HepG2 (cell line): ENCODE measurements around the gene CACNB4. TPM values are rescaled to one million over a fixed set of nuclear protein-coding genes. Genes with fewer than 3 reads are reported as not detected.

Experiments used
- CSRNP2 ChIP-seq: sonication (generic); formaldehyde crosslinking; conservative IDR thresholded peaks from 2 replicates; pipeline ENCODE4 v1.8.0; 2022; ENCODE audit warnings: low read depth, missing genetic modification reagents
- ZBTB40 ChIP-seq, 2 experiments: fragments of 450-650 bp in 1 of 2; sonication (generic) in 1 of 2; formaldehyde crosslinking in 1 of 2; IDR thresholded peaks; 2 replicates each; pipeline versions ENCODE4 v1.6.1 to v1.8.0; 2016 to 2022; ENCODE audit warnings: antibody characterized with exemption in 1 of 2, mild to moderate bottlenecking in 1 of 2, missing genetic modification reagents in 1 of 2
- ZNF280B ChIP-seq: sonication (generic); formaldehyde crosslinking; IDR thresholded peaks from 2 replicates; pipeline ENCODE4 v1.5.0; 2020; ENCODE audit warnings: missing genetic modification reagents, mild to moderate bottlenecking, borderline replicate concordance
- ZNF773 ChIP-seq: sonication (generic); formaldehyde crosslinking; IDR thresholded peaks from 2 replicates; pipeline ENCODE4 v1.4.0; 2020; ENCODE audit warnings: missing genetic modification reagents, borderline replicate concordance
- ZNF883 ChIP-seq: sonication (generic); formaldehyde crosslinking; IDR thresholded peaks from 2 replicates; pipeline ENCODE4 v1.5.1; 2020; ENCODE audit warnings: mild to moderate bottlenecking, missing genetic modification reagents; ENCODE audit errors: not compliant biosample characterization
- polyA plus RNA-seq, 8 experiments: library from polyadenylated mRNA; depleted of rRNA in 3 of 8; stranded (reverse) in 7 of 8; unstranded in 1 of 8; fragments of >200 nt; fragmentation: Illumina TruSeq in 4 of 8; extraction: Trizol in 4 of 8; gene quantifications; 2 replicates each; pipeline versions ENCODE4 v1.2.1 to v1.2.3, GENCODE V29; 2011 to 2016; ENCODE audit warnings: low read depth in 4 of 8, missing spikeins in 1 of 8, mixed read lengths in 1 of 8; ENCODE audit not compliant: insufficient read depth in 1 of 8
- total RNA-seq, 5 experiments: library from RNA; depleted of rRNA; stranded (reverse); fragments of >200 nt; fragmentation: Illumina TruSeq; extraction: Trizol; gene quantifications; 2 replicates each; pipeline ENCODE4 v1.2.3, GENCODE V29; 2016; ENCODE audit warnings: low read depth in 1 of 5
- TF ChIP-seq, protein P1 (sequence below): sonication (generic); formaldehyde crosslinking; IDR thresholded peaks from 2 replicates; pipeline ENCODE4 v1.8.1; 2023; ENCODE audit warnings: mild to moderate bottlenecking, missing genetic modification reagents, borderline replicate concordance
- TF ChIP-seq, protein P2 (sequence below): sonication (generic); formaldehyde crosslinking; conservative IDR thresholded peaks from 2 replicates; pipeline ENCODE4 v1.8.0; 2022; ENCODE audit warnings: missing genetic modification reagents

Gene CACNB4
- total and polyA plus RNA-seq, 2 of the 13 experiments (the other 11 are each of a cell fraction or from before 2014, with no cell fraction given), result 5.1 to 14.3 TPM

- TF ChIP-seq CSRNP2 (CRISPR knock-in tag) (no peak), ZNF280B (CRISPR knock-in tag) (0 out of 2 replicates have a peak, but pooled peaks have one; percentile 11), ZNF773 (no peak), ZBTB40 (IDR thresholded peaks at IDR 0.05) (no peak), ZBTB40 (CRISPR knock-in tag; IDR thresholded peaks at IDR 0.05) (peak; percentile 42; the same call in 1 of the 2 replicates), ZNF883 (peak; percentile 35)
- TF ChIP-seq, protein P1, sequence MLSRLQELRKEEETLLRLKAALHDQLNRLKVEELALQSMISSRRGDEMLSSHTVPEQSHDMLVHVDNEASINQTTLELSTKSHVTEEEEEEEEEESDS (CRISPR knock-in tag), result peak; percentile 3; the same call in 1 of the 2 replicates
- TF ChIP-seq, protein P2, sequence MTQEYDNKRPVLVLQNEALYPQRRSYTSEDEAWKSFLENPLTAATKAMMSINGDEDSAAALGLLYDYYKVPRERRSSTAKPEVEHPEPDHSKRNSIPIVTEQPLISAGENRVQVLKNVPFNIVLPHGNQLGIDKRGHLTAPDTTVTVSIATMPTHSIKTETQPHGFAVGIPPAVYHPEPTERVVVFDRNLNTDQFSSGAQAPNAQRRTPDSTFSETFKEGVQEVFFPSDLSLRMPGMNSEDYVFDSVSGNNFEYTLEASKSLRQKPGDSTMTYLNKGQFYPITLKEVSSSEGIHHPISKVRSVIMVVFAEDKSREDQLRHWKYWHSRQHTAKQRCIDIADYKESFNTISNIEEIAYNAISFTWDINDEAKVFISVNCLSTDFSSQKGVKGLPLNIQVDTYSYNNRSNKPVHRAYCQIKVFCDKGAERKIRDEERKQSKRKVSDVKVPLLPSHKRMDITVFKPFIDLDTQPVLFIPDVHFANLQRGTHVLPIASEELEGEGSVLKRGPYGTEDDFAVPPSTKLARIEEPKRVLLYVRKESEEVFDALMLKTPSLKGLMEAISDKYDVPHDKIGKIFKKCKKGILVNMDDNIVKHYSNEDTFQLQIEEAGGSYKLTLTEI (CRISPR knock-in tag), result no peak
Observed at GRCh38 chr2:151827564-151828142, 271.2 kb downstream of the CACNB4 start (continued).
